BLaER1 treated with 17β-estradiol and CSF1 and Interleukin-3, amounts not matched to agents 10 nM and 100 nM (cell line): Measurements from ENCODE around the gene MAML2.
A peak's percentile ranks its signal among the peaks of the same experiment; 100 is the strongest.

Source experiments
- H3K27ac ChIP-seq, 11 experiments: shearing (Covaris generic); formaldehyde crosslinking; 2 replicates each; pipeline ENCODE4 v1.8.1; 2022
- H3K27me3 ChIP-seq, 11 experiments: shearing (Covaris generic); formaldehyde crosslinking; 2 replicates each; pipeline ENCODE4 v1.8.1; 2022
- H3K36me3 ChIP-seq, 11 experiments: shearing (Covaris generic); formaldehyde crosslinking; 2 replicates each; pipeline ENCODE4 v1.8.1; 2022
- H3K4me1 ChIP-seq, 10 experiments: shearing (Covaris generic); formaldehyde crosslinking; 2 replicates each; pipeline ENCODE4 v1.8.1; 2022
- H3K4me2 ChIP-seq, 11 experiments: shearing (Covaris generic); formaldehyde crosslinking; 2 replicates each; pipeline ENCODE4 v1.8.1; 2022
- H3K4me3 ChIP-seq, 10 experiments: shearing (Covaris generic); formaldehyde crosslinking; 2 replicates each; pipeline ENCODE4 v1.8.1; 2022
- H3K9ac ChIP-seq, 11 experiments: shearing (Covaris generic); formaldehyde crosslinking; 2 replicates each; pipeline ENCODE4 v1.8.1; 2022
- H3K9me3 ChIP-seq, 11 experiments: shearing (Covaris generic); formaldehyde crosslinking; replicated peaks in 1 of 11; 2 replicates each; pipeline ENCODE4 v1.8.1; 2022
- H4K20me1 ChIP-seq, 11 experiments: shearing (Covaris generic); formaldehyde crosslinking; 2 replicates each; pipeline ENCODE4 v1.8.1; 2022
- Cebpa-rat ChIP-seq, 11 experiments: shearing (Covaris generic); IDR thresholded peaks; 2 replicates each; pipeline ENCODE4 v1.8.1; 2022

Gene MAML2

DNA sequence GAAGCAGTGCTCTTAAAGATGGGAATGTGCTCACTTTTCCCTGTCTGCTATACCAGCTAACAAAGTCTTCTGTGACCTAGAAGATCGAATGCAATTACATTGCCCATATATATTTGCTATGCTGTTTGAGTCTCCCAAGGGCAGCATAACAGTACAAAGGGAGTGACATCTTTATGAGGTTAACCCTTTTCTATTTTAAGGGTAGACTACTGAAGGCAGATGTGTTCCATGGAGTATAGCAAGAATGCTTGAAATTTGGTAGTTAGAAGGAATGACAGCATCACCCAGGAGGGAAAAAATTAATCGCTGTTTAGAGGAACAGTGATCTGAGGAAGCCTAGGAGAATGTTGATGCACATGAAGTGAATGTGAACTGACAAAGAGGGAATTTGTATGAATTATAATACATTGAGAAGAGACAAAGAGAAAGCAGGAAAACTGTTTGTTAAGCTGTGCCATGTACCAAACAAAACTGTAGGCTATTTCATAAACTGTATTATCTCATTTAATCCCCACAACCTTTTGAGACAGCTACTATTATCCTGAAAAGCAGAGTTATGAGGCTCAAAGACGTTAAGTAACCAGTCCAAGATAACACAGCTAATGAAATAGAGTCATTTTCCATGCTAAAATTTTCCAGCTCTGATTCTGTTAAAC lies 13.0 kb downstream of the MAML2 start:
- Histone ChIP-seq H3K9me3 (0 out of 22 replicates have a peak, but pooled peaks cover 0 to 7% (median 0%) of the 10 kb centered on the region in 11 experiments), H3K4me3 (no peak overlapping the region), H3K4me1 (peaks cover 0 to 89% (median 8%) of the 10 kb centered on the region in 10 experiments; a peak in 11 of 20 replicates), H4K20me1 (peaks cover 0 to 100% (median 0%) of the 10 kb centered on the region in 11 experiments; a peak in 5 of 22 replicates), H3K27me3 (no peaks in the 10 kb centered on the region), H3K27ac (no peak overlapping the region), H3K4me2 (peak overlapping the region in 4 of 11 experiments; percentile 8 to 97 (median 46); a peak in 4 of 22 replicates), H3K9ac (no peak overlapping the region), H3K36me3 (peaks cover 0 to 75% (median 0%) of the 10 kb centered on the region in 11 experiments; a peak in 6 of 22 replicates)
- no peak for TF ChIP-seq Cebpa-rat (IDR thresholded peaks at IDR 0.05)

- Histone ChIP-seq H3K4me3 (no peak overlapping the region), H3K9ac (no peak overlapping the region), H3K9me3 (0 out of 22 replicates have a peak, but pooled peaks cover 0 to 7% (median 0%) of the 10 kb centered on the region in 11 experiments), H3K36me3 (peaks cover 0 to 75% (median 0%) of the 10 kb centered on the region in 11 experiments; a peak in 6 of 22 replicates), H3K4me1 (peaks cover 0 to 84% (median 8%) of the 10 kb centered on the region in 10 experiments; a peak in 11 of 20 replicates), H3K27me3 (no peaks in the 10 kb centered on the region), H3K27ac (no peak overlapping the region), H4K20me1 (peaks cover 0 to 100% (median 0%) of the 10 kb centered on the region in 11 experiments; a peak in 5 of 22 replicates), H3K4me2 (peak overlapping the region in 2 of 11 experiments; percentile 66 to 97; a peak in 3 of 22 replicates)
- no peak for TF ChIP-seq Cebpa-rat (IDR thresholded peaks at IDR 0.05)
Measured at GRCh38 chr11:96329419-96329818, 13.6 kb downstream of the MAML2 start.

DNA sequence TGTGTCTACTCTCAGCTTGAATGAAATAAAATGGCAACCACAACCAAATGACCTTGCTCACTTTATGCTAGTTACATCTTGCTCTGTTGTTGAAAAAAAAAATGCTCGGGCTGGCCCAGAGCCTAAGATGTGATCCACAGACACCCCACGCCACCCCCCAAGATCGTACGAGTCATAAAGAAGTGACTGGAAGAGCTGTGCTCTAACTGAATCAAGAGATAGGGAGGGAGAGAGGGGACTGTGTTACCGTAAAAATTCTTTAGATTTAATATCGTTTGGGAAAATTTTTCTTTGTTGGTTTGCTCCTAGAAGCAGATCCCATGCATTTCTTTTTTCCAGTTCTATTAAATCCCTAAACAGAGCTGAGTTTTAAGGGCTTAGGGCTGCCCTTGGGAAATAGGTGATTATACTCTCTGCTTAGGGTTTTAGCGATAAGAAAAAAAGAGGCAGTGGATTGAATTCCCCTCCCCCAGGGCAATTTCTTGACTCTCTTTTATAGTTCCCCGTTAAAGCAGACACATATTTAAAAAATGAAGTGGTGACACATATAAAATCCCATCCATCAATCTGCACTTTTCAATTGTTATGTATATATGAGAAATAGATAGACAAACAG lies 14.5 kb downstream of the MAML2 start:
- Histone ChIP-seq H4K20me1 (peaks cover 0 to 100% (median 0%) of the 10 kb centered on the region in 11 experiments; a peak in 5 of 22 replicates), H3K9me3 (0 out of 22 replicates have a peak, but pooled peaks cover 0 to 7% (median 0%) of the 10 kb centered on the region in 11 experiments), H3K9ac (no peak overlapping the region), H3K4me2 (0 out of 22 replicates have a peak overlapping the region, but pooled peaks of 1 of the 11 experiments have one; percentile 97), H3K36me3 (peaks cover 0 to 75% (median 0%) of the 10 kb centered on the region in 11 experiments; a peak in 6 of 22 replicates), H3K27ac (no peak overlapping the region), H3K4me3 (no peak overlapping the region), H3K27me3 (no peaks in the 10 kb centered on the region), H3K4me1 (peaks cover 0 to 75% (median 8%) of the 10 kb centered on the region in 10 experiments; a peak in 11 of 20 replicates)
- TF ChIP-seq Cebpa-rat (IDR thresholded peaks at IDR 0.05): no peak

- Histone ChIP-seq H3K4me3 (no peak overlapping the region), H4K20me1 (peaks cover 0 to 100% (median 0%) of the 10 kb centered on the region in 11 experiments; a peak in 5 of 22 replicates), H3K36me3 (peaks cover 0 to 89% (median 0%) of the 10 kb centered on the region in 11 experiments; a peak in 6 of 22 replicates), H3K4me2 (no peak overlapping the region), H3K27me3 (no peaks in the 10 kb centered on the region), H3K4me1 (peaks cover 0 to 63% (median 5%) of the 10 kb centered on the region in 10 experiments; a peak in 11 of 20 replicates), H3K27ac (no peak overlapping the region), H3K9ac (no peak overlapping the region), H3K9me3 (0 out of 22 replicates have a peak, but pooled peaks cover 0 to 7% (median 0%) of the 10 kb centered on the region in 11 experiments)
- no peak for TF ChIP-seq Cebpa-rat (IDR thresholded peaks at IDR 0.05)
Measured at GRCh38 chr11:96326959-96327358, 16.0 kb downstream of the MAML2 start.

DNA sequence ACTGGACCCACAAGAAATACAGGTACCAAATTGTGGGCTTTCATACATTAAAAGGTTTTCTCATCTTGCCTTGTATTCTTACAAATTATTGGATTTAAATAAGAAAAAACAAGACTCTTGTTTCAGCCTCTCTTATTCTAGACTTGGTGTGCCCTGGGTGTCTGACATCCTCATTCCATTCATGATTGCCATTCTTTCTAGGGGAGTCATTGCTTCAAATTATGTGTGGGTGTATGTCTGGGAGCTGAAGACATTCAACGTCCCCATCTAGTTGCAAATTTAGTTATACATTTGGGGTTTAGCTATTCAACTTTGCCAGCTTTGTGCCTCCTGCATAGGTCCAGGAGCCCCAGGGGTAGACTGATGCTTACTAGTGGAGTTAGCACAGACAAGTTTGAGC lies 18.1 kb downstream of the MAML2 start:
- Histone ChIP-seq H3K27me3 (no peaks in the 10 kb centered on the region), H3K9me3 (no peaks in the 10 kb centered on the region), H3K27ac (no peak overlapping the region), H3K36me3 (peaks cover 0 to 96% (median 0%) of the 10 kb centered on the region in 11 experiments; a peak in 5 of 22 replicates), H4K20me1 (peaks cover 0 to 100% (median 0%) of the 10 kb centered on the region in 11 experiments; a peak in 5 of 22 replicates), H3K4me1 (peaks cover 0 to 62% (median 0%) of the 10 kb centered on the region in 10 experiments; a peak in 5 of 20 replicates), H3K4me3 (no peak overlapping the region), H3K9ac (no peak overlapping the region), H3K4me2 (no peak overlapping the region)
- no peak for TF ChIP-seq Cebpa-rat (IDR thresholded peaks at IDR 0.05)

DNA sequence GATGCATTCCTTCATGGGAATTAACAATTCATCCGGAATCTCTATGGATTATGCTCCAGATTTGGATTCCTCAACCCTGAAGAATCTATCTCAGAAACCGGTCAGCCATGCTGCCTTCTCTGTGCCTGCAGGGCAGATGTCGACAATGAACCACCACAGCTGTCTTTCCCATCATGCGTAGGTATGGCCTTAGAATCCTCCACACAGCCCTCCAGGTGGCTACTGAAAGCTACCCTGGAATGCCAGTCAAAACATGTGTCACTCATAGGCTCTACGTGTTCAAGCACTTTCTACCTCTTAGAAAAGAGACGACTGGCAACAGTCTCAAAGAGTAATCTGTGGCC lies 19.4 kb downstream of the MAML2 start:
- no peaks in the 10 kb centered on the region for H3K27me3 ChIP-seq
- no peaks in the 10 kb centered on the region for H3K9me3 ChIP-seq
- H3K27ac ChIP-seq: no peak overlapping the region
- H3K4me2 ChIP-seq: no peak overlapping the region
- H3K4me3 ChIP-seq: no peak overlapping the region
- TF ChIP-seq Cebpa-rat (IDR thresholded peaks at IDR 0.05): no peak
- H3K4me1 ChIP-seq: peaks cover 0 to 62% (median 0%) of the 10 kb centered on the region in 10 experiments; a peak in 5 of 20 replicates
- peaks cover 0 to 95% (median 0%) of the 10 kb centered on the region in 11 experiments; a peak in 5 of 22 replicates for H3K36me3 ChIP-seq
- H4K20me1 ChIP-seq: peaks cover 0 to 100% (median 0%) of the 10 kb centered on the region in 11 experiments; a peak in 5 of 22 replicates
- H3K9ac ChIP-seq: no peak overlapping the region

DNA sequence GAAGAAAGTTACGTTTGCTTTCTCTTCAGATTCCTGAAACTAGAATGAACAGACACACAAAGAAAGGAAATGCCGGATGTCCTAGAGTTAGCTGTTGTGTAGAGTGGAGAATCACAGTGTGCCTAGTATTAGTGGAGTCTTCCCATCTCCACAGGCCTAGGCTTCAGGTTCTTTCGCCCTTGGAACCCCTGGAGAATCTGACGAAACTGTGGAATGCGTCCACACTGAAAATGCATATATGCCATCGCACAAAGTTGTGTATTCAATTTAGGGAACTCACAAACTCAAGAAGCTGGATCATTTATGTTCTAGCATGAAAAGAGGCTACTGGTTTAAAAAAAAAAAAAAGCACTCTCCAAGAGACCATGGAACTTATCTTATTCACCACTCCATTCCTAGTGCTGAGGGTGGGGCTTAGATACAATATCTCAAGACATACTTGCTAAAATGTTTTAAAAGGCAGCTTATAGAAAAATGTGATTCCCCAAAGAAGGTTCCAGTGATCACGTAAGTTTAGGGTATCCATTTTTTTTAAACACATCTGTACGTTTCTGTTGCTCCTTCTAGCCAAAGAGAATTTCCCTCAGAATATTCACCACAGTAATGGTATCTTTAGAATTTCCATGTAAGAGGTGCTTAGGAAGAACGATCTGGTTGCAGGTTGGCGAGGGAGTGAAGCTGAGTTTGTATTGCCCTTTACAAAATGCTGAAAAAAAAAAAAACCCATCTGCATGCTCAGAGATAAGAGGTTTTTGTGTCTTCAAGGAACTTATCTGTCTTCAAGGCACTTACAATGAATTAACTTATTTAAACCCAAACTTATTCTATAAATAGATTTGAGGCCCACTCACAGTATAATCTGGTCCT lies 20.0 kb downstream of the MAML2 start:
- H3K27me3 ChIP-seq: no peaks in the 10 kb centered on the region
- no peak overlapping the region for H3K4me3 ChIP-seq
- peaks cover 0 to 90% (median 0%) of the 10 kb centered on the region in 11 experiments; a peak in 5 of 22 replicates for H3K36me3 ChIP-seq
- peaks cover 0 to 100% (median 0%) of the 10 kb centered on the region in 11 experiments; a peak in 5 of 22 replicates for H4K20me1 ChIP-seq
- no peak for TF ChIP-seq Cebpa-rat (IDR thresholded peaks at IDR 0.05)
- no peaks in the 10 kb centered on the region for H3K9me3 ChIP-seq
- no peak overlapping the region for H3K27ac ChIP-seq
- H3K4me1 ChIP-seq: peaks cover 0 to 65% (median 0%) of the 10 kb centered on the region in 10 experiments; a peak in 6 of 20 replicates
- H3K4me2 ChIP-seq: no peak overlapping the region
- no peak overlapping the region for H3K9ac ChIP-seq

DNA sequence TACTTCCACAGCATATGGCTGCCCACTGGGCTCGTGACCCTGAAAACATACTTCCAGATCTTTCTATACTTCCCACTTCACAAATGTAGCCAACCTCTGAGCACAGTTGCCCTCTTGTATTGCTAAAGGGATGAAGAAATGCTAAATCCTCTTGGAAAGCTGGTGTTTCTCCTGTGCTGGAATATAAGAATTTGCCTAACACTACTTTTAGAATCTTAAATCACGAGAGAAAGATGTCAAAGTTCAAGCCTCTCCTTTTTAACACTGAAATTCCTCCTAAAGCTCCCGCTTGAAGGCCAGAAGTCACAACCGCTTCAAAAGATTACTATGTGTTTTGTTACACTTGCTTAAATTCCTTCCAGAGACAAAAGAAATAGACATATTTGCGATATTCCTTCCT lies 21.9 kb downstream of the MAML2 start:
- no peak overlapping the region for H3K9ac ChIP-seq
- H3K4me1 ChIP-seq: peaks cover 0 to 72% (median 0%) of the 10 kb centered on the region in 10 experiments; a peak in 6 of 20 replicates
- no peak for TF ChIP-seq Cebpa-rat (IDR thresholded peaks at IDR 0.05)
- H3K4me2 ChIP-seq: peak overlapping the region in 2 of 11 experiments; percentile 33 to 69; a peak in 4 of 22 replicates
- H3K36me3 ChIP-seq: peaks cover 0 to 84% (median 0%) of the 10 kb centered on the region in 11 experiments; a peak in 6 of 22 replicates
- no peak overlapping the region for H3K4me3 ChIP-seq
- H4K20me1 ChIP-seq: peaks cover 0 to 100% (median 0%) of the 10 kb centered on the region in 11 experiments; a peak in 5 of 22 replicates
- no peak overlapping the region for H3K27ac ChIP-seq
- no peaks in the 10 kb centered on the region for H3K9me3 ChIP-seq
- H3K27me3 ChIP-seq: no peaks in the 10 kb centered on the region
